HCT116 (cell line): ENCODE data around the gene PTPRA. TPM values are rescaled to one million over a fixed set of nuclear protein-coding genes. Genes with fewer than 3 reads are reported as not detected.

Experiments
- ATAC-seq: fragments of 200-7000 bp; cut with Tn5 transposase; 2 replicates; pipeline ENCODE4 v1.9.1; 2020; ENCODE audit warnings: mild to moderate bottlenecking, moderate library complexity
- BruUV-seq: library from RNA; stranded (reverse); fragments of 400-500 nt; replicated peaks from 2 replicates; lab custom pipeline; 2021; lab: Mats Ljungman, UMichigan
- CTCF ChIA-PET: fragments of 300-600 bp; sonication (Branson Sonifier 250); formaldehyde crosslinking; loops from one replicate; lab custom pipeline; 2021; ENCODE audit warnings: antibody characterized with exemption; lab: Charles Lee
- POLR2A ChIA-PET: fragments of 300-600, 350-600 bp; sonication (Branson Sonifier 250); formaldehyde crosslinking; loops from one replicate; lab custom pipeline; 2021; ENCODE audit warnings: antibody characterized with exemption; lab: Charles Lee
- RAD21 ChIA-PET, 2 experiments: fragments of 300-600 bp; sonication (Branson Sonifier 250); formaldehyde crosslinking; loops; one replicate each; lab custom pipeline; 2023; ENCODE audit warnings: low total read pairs in 2 of 2; ENCODE audit not compliant: uncharacterized antibody in 2 of 2, unreplicated experiment in 2 of 2, low non-redundant PET in 1 of 2; lab: Charles Lee
- DNase-seq: peaks from one replicate; pipeline ENCODE4 v3.0.0-alpha.2; 2010; ENCODE audit warnings: low read depth, low spot score
- H2AFZ ChIP-seq: fragments of 200-600 bp; shearing (Covaris generic), sonication (generic); 2 replicates; pipeline ENCODE4 v1.6.1; 2017; ENCODE audit warnings: low read depth, mixed run types, mixed read lengths, antibody characterized with exemption, low read length; ENCODE audit not compliant: poor library complexity, severe bottlenecking
- H3K27ac ChIP-seq: 2 replicates; pipeline ENCODE4 v1.5.1; 2012; ENCODE audit warnings: low read depth, low read length
- H3K27me3 ChIP-seq: fragments of 200-600 bp; sonication (generic); 2 replicates; pipeline ENCODE4 v1.6.1; 2016; ENCODE audit warnings: mixed run types, low read length, mixed read lengths; ENCODE audit not compliant: insufficient read depth
- H3K36me3 ChIP-seq, 2 experiments: fragments of 200-500 bp in 1 of 2; fragments of 200-600 bp in 1 of 2; sonication (Bioruptor generic) in 1 of 2; sonication (generic) in 1 of 2; 2 replicates each; pipeline versions ENCODE4 v1.5.1 to v1.6.1; 2014 to 2016; ENCODE audit warnings: low read length in 2 of 2, inconsistent platforms in 1 of 2, mixed read lengths in 1 of 2, mixed run types in 1 of 2; ENCODE audit not compliant: insufficient read depth in 2 of 2, control insufficient read depth in 1 of 2
- H3K4me1 ChIP-seq, 2 experiments: fragments of 200-600 bp in 1 of 2; sonication (generic) in 1 of 2; 2 replicates each; pipeline versions ENCODE4 v1.5.1 to v1.6.1; 2012 to 2017; ENCODE audit warnings: low read length in 2 of 2, inconsistent platforms in 1 of 2, mild to moderate bottlenecking in 1 of 2, mixed read lengths in 1 of 2, mixed run types in 1 of 2, moderate library complexity in 1 of 2; ENCODE audit not compliant: insufficient read depth in 2 of 2, control insufficient read depth in 1 of 2
- H3K4me2 ChIP-seq: fragments of 200-600 bp; sonication (generic); 2 replicates; pipeline ENCODE4 v1.6.1; 2017; ENCODE audit warnings: mixed run types, low read length, mixed read lengths
- H3K4me3 ChIP-seq, 2 experiments: fragments of 200-600 bp in 1 of 2; sonication (generic) in 1 of 2; replicated peaks in 1 of 2; 2 replicates each; pipeline ENCODE4 v1.5.1; 2011 to 2016; ENCODE audit warnings: low read length in 2 of 2, control low read depth in 1 of 2, low read depth in 1 of 2, mild to moderate bottlenecking in 1 of 2, mixed read lengths in 1 of 2, mixed run types in 1 of 2
- H3K79me2 ChIP-seq: fragments of 200-600 bp; sonication (generic); 2 replicates; pipeline ENCODE4 v1.6.1; 2017; ENCODE audit warnings: mild to moderate bottlenecking, mixed run types, low read length, moderate library complexity, mixed read lengths; ENCODE audit not compliant: insufficient read depth
- H3K9ac ChIP-seq: fragments of 200-600 bp; sonication (generic); 2 replicates; pipeline ENCODE4 v1.6.1; 2016; ENCODE audit warnings: low read length, mixed read lengths
- H3K9me2 ChIP-seq: fragments of 200-600 bp; sonication (generic), shearing (Covaris generic); 2 replicates; pipeline ENCODE4 v1.6.1; 2017; ENCODE audit warnings: mixed run types, mild to moderate bottlenecking, moderate library complexity; ENCODE audit not compliant: insufficient read depth
- H3K9me3 ChIP-seq, 2 experiments: fragments of 200-500 bp in 1 of 2; fragments of 200-600 bp in 1 of 2; sonication (Bioruptor generic) in 1 of 2; sonication (generic) in 1 of 2; 2 replicates each; pipeline ENCODE4 v1.6.1; 2014 to 2017; ENCODE audit warnings: low read length in 2 of 2, mixed read lengths in 2 of 2, inconsistent platforms in 1 of 2, low read depth in 1 of 2, mild to moderate bottlenecking in 1 of 2, mixed run types in 1 of 2, moderate library complexity in 1 of 2; ENCODE audit not compliant: control insufficient read depth in 1 of 2, insufficient read depth in 1 of 2
- H4K20me1 ChIP-seq: fragments of 200-600 bp; sonication (generic), shearing (Covaris generic); 2 replicates; pipeline ENCODE4 v1.6.1; 2017; ENCODE audit warnings: mixed run types, mild to moderate bottlenecking, moderate library complexity; ENCODE audit not compliant: insufficient read depth
- CEBPB ChIP-seq: IDR thresholded peaks from 2 replicates; pipeline ENCODE4 v1.6.1; 2012; ENCODE audit warnings: low read depth
- ELF1 ChIP-seq: IDR thresholded peaks from 2 replicates; pipeline ENCODE4 v1.6.1; 2012; ENCODE audit warnings: low read depth, borderline replicate concordance
- EZH2 ChIP-seq: fragments of 200-600 bp; sonication (generic); IDR thresholded peaks from 2 replicates; pipeline ENCODE4 v1.6.1; 2017; ENCODE audit warnings: antibody characterized with exemption, mixed run types
- EZH2phosphoT487 ChIP-seq: fragments of 200-600 bp; IDR thresholded peaks from 2 replicates; pipeline ENCODE4 v1.6.1; 2018; ENCODE audit warnings: antibody characterized with exemption, borderline replicate concordance
- JUND ChIP-seq: IDR thresholded peaks from 2 replicates; pipeline ENCODE4 v1.6.1; 2012
- MAX ChIP-seq: IDR thresholded peaks from 2 replicates; pipeline ENCODE4 v1.6.1; 2012
- POLR2AphosphoS5 ChIP-seq: IDR thresholded peaks from 2 replicates; pipeline ENCODE4 v1.6.1; 2011; ENCODE audit warnings: mild to moderate bottlenecking, low read depth, low read length, moderate library complexity
- RAD21 ChIP-seq: IDR thresholded peaks from 2 replicates; pipeline ENCODE4 v1.6.1; 2012; ENCODE audit warnings: low read depth, mild to moderate bottlenecking
- REST ChIP-seq: IDR thresholded peaks from 2 replicates; pipeline ENCODE4 v1.6.1; 2012; ENCODE audit warnings: low read depth
- SIN3A ChIP-seq: IDR thresholded peaks from 2 replicates; pipeline ENCODE4 v1.6.1; 2012; ENCODE audit warnings: low read depth
- SRF ChIP-seq: IDR thresholded peaks from 2 replicates; pipeline ENCODE4 v1.6.1; 2012; ENCODE audit warnings: low read depth
- TCF7L2 ChIP-seq: IDR thresholded peaks from 2 replicates; pipeline ENCODE4 v1.7.0; 2011; ENCODE audit warnings: borderline replicate concordance, inconsistent platforms; ENCODE audit not compliant: insufficient read depth, insufficient read length; ENCODE audit errors: extremely low read depth
- YY1 ChIP-seq: IDR thresholded peaks from 2 replicates; pipeline ENCODE4 v1.6.1; 2011; ENCODE audit warnings: low read length, low read depth, moderate library complexity, mild to moderate bottlenecking; ENCODE audit not compliant: insufficient replicate concordance; ENCODE audit errors: extremely low read depth
- intact Hi-C: fragments of 100-400 bp; cut with micrococcal nuclease; formaldehyde crosslinking; loops from 2 replicates; pipeline ENCODE4 v1.10.0; 2022
- total RNA-seq: library from RNA; stranded (reverse); gene quantifications from one replicate; pipeline ENCODE4 v1.2.1, GENCODE V29; 2021; ENCODE audit not compliant: unreplicated experiment

PTPRA gene
- total RNA-seq, 1 experiment from 2014 or later, result 44.6 TPM

GRCh38 chr20:2917266-2917665 lies 44.0 kb downstream of the PTPRA start:
- intact Hi-C loops, result no loop called here
- BruUV-seq, result no TSS peak
- Histone ChIP-seq H2AFZ (no peak overlapping the region), H3K27me3 (no peaks in the 10 kb centered on the region), H3K79me2 (peaks cover 37% of the 10 kb centered on the region), H3K4me2 (no peak overlapping the region), H3K27ac (no peak overlapping the region), H3K4me3 (no peak overlapping the region), H3K4me1 (peaks cover 13 to 17% of the 10 kb centered on the region in 2 experiments; a peak in 3 of 4 replicates), H3K36me3 (no peaks in the 10 kb centered on the region), H4K20me1 (no peaks in the 10 kb centered on the region), H3K9me2 (no peaks in the 10 kb centered on the region), H3K9ac (no peak overlapping the region), H3K9me3 (no peaks in the 10 kb centered on the region)
- no peak for DNase-seq
- CTCF ChIA-PET, result no interaction called here
- TF ChIP-seq TCF7L2 (no peak), RAD21 (no peak)
- RAD21 ChIA-PET, result interaction anchor here in 1 of 2 experiments (0.7 kb wide), 1 partner anchor 673 kb away, joined by 3 read pairs; no protein-coding TSS in a partner anchor
- POLR2A ChIA-PET, result no interaction called here
- no peak for ATAC-seq

GRCh38 chr20:2918096-2919049 lies 45.1 kb downstream of the PTPRA start:
- H3K36me3 ChIP-seq, result no peaks in the 10 kb centered on the region
- ChIA-PET CTCF (no interaction called here), RAD21 (no interaction called here), POLR2A (no interaction called here)
- H3K27ac ChIP-seq, result no peak overlapping the region
- H3K79me2 ChIP-seq, result peaks cover 37% of the 10 kb centered on the region
- no peaks in the 10 kb centered on the region for H3K27me3 ChIP-seq
- intact Hi-C loops, result no loop called here
- ATAC-seq (no peak), DNase-seq (no peak)
- BruUV-seq, result no TSS peak
- no peak overlapping the region for H3K4me2 ChIP-seq
- H3K4me1 ChIP-seq, result peaks cover 13 to 17% of the 10 kb centered on the region in 2 experiments; a peak in 3 of 4 replicates
- H3K4me3 ChIP-seq, result no peak overlapping the region
- no peak overlapping the region for H2AFZ ChIP-seq
- no peaks in the 10 kb centered on the region for H3K9me3 ChIP-seq
- no peak overlapping the region for H3K9ac ChIP-seq
- no peaks in the 10 kb centered on the region for H3K9me2 ChIP-seq
- no peaks in the 10 kb centered on the region for H4K20me1 ChIP-seq
- TF ChIP-seq CEBPB (no peak), EZH2 (no peak), REST (no peak), YY1 (no peak), EZH2phosphoT487 (no peak), SIN3A (no peak), SRF (no peak), JUND (no peak), MAX (no peak), POLR2AphosphoS5 (no peak), ELF1 (no peak), TCF7L2 (no peak)
